A549 (cell line): ENCODE data around the gene PRXL2B.

Experiments
- ATOH8 ChIP-seq: fragments of 250-450 bp; sonication (Bioruptor Pico); IDR thresholded peaks from 2 replicates; pipeline ENCODE4 v1.5.0; 2020; ENCODE audit warnings: low read depth, mild to moderate bottlenecking, moderate library complexity
- CTCF ChIP-seq: fragments of >200 bp; sonication (Bioruptor Twin); formaldehyde crosslinking; IDR thresholded peaks from 3 replicates; pipeline ENCODE4 v1.5.1; 2016
- E2F6 ChIP-seq: IDR thresholded peaks from 2 replicates; pipeline ENCODE4 v1.6.1; 2012; ENCODE audit warnings: low read depth, borderline replicate concordance
- HMGXB4 ChIP-seq: fragments of 250-450 bp; sonication (Bioruptor Pico); IDR thresholded peaks from 2 replicates; pipeline ENCODE4 v1.5.0; 2021; ENCODE audit warnings: mild to moderate bottlenecking, moderate library complexity, borderline replicate concordance
- JUN ChIP-seq, 2 experiments: fragments of >200 bp; sonication (Bioruptor Twin); formaldehyde crosslinking; IDR thresholded peaks; 2 replicates in 1 of 2; 3 replicates in 1 of 2; pipeline ENCODE4 v1.6.1; 2016 to 2017
- KDM5A ChIP-seq: fragments of 200-600 bp; sonication (generic); IDR thresholded peaks from 2 replicates; pipeline ENCODE4 v1.6.1; 2016; ENCODE audit warnings: antibody characterized with exemption, mild to moderate bottlenecking
- MYC ChIP-seq: IDR thresholded peaks from 2 replicates; pipeline ENCODE4 v1.6.1; 2012; ENCODE audit warnings: mild to moderate bottlenecking, inconsistent platforms, low read length, improper control_type of control experiment, borderline replicate concordance
- NFE2L2 ChIP-seq: fragments of 150-350 bp; conservative IDR thresholded peaks from 2 replicates; pipeline ENCODE4 v1.6.1; 2014; ENCODE audit warnings: low read length
- RCOR1 ChIP-seq: fragments of 150-350 bp; IDR thresholded peaks from 2 replicates; pipeline ENCODE4 v1.6.1; 2014; ENCODE audit warnings: antibody characterized with exemption, low read length, low read depth
- USF2 ChIP-seq: fragments of 450-650 bp; IDR thresholded peaks from 2 replicates; pipeline ENCODE4 v1.6.1; 2014; ENCODE audit warnings: antibody characterized with exemption

GRCh38 chr1:2564006-2564814 lies 22.4 kb upstream of the PRXL2B start:
- no peak for TF ChIP-seq CTCF
- no peak for TF ChIP-seq JUN (IDR thresholded peaks at IDR 0.05)
- no peak for TF ChIP-seq KDM5A
- TF ChIP-seq HMGXB4 = no peak
- TF ChIP-seq NFE2L2 = no peak
- TF ChIP-seq USF2 = no peak
- no peak for TF ChIP-seq ATOH8 (CRISPR knock-in tag)
- TF ChIP-seq RCOR1 = no peak
- no peak for TF ChIP-seq MYC
- TF ChIP-seq E2F6 = no peak
